ENCODE results near the gene IGLL1. TPM values are rescaled to one million over a fixed set of nuclear protein-coding genes. Genes with fewer than 3 reads are reported as not detected.
A peak's percentile ranks its signal among the peaks of the same experiment; 100 is the strongest.
"Not testable (repeated sequence)": the region's sequence is repeated elsewhere in the genome, so short reads cannot be mapped to it uniquely, and the experiment has no call there.

The IGLL1 gene
- total RNA-seq, 1 experiment from 2014 or later, result not detected

GRCh38 chr22:23575601-23576000 lies 4.5 kb downstream of the IGLL1 start:
- no peaks in the 10 kb centered on the region for H3K36me3 ChIP-seq (replicated peaks; ENCODE audit: control insufficient read depth, insufficient read depth, low read length)
- no peaks in the 10 kb centered on the region for H3K27me3 ChIP-seq (ENCODE audit: control insufficient read depth, insufficient read depth, low read length)
- no peak overlapping the region for H3K4me3 ChIP-seq (ENCODE audit: insufficient read depth, low read depth, low read length)
- no peak for DNase-seq

DNA sequence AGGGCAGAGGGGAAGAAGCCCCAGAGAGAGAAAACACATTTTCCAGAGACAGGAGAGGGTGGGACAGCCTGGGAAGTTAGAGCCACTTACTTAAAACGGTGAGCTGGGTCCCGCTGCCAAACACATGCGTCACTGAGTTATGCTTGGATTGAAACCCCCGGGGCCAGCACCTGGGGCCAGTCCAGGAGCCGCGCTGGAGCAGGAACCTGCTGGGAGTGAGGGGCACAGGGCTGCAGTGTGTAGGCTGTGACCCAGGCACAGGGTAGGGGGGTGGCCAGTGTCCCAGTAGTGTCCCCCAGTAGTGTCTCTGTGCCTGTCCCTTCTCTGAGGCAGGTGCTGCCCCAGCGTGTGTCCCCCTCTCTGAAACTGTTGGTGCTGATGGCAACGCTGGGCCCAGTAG lies 5.2 kb downstream of the IGLL1 start:
- H3K4me3 ChIP-seq (ENCODE audit: insufficient read depth, low read depth, low read length), result no peak overlapping the region
- H3K36me3 ChIP-seq (replicated peaks; ENCODE audit: control insufficient read depth, insufficient read depth, low read length), result no peaks in the 10 kb centered on the region
- DNase-seq, result no peak
- H3K27me3 ChIP-seq (ENCODE audit: control insufficient read depth, insufficient read depth, low read length), result no peaks in the 10 kb centered on the region

GRCh38 chr22:23574371-23574811 lies 5.7 kb downstream of the IGLL1 start:
- H3K4me3 ChIP-seq (ENCODE audit: insufficient read depth, low read depth, low read length), result no peak overlapping the region
- H3K27me3 ChIP-seq (ENCODE audit: control insufficient read depth, insufficient read depth, low read length), result no peaks in the 10 kb centered on the region
- H3K36me3 ChIP-seq (replicated peaks; ENCODE audit: control insufficient read depth, insufficient read depth, low read length), result no peaks in the 10 kb centered on the region
- peak; percentile 68 for DNase-seq

- H3K36me3 ChIP-seq (replicated peaks; ENCODE audit: control insufficient read depth, insufficient read depth, low read length), result not testable (repeated sequence)
Measured at GRCh38 chr22:23573701-23574235, 6.3 kb downstream of the IGLL1 start.

GRCh38 chr22:23573106-23573505 lies 7.0 kb downstream of the IGLL1 start:
- not testable (repeated sequence) for H3K36me3 ChIP-seq (replicated peaks; ENCODE audit: control insufficient read depth, insufficient read depth, low read length); H3K4me3 ChIP-seq (ENCODE audit: insufficient read depth, low read depth, low read length); H3K27me3 ChIP-seq (ENCODE audit: control insufficient read depth, insufficient read depth, low read length); DNase-seq

More at GRCh38 chr22:23573701-23574235, 6.3 kb downstream of the IGLL1 start:
- DNase-seq; H3K27me3 ChIP-seq (ENCODE audit: control insufficient read depth, insufficient read depth, low read length); H3K4me3 ChIP-seq (ENCODE audit: insufficient read depth, low read depth, low read length): not testable (repeated sequence)

DNA sequence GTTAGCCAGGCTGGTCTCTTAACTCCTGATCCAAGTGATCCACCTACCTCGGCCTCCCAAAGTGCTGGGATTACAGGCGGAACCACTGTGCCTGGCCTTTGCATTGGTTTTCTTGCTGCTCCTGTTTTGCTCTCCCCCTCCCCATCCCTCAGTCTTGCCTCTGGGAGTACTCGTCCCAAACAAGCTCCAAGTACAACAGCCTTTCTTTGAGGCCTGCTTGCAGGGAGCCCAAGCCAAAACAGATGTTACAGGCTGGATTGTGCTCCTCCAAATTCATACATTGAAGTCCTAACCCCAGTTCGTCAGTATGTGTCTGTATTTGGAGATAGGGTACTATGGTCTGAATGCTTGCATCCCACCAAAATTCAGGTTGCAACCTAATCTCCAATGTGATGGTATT lies 8.6 kb downstream of the IGLL1 start:
- H3K4me3 ChIP-seq (ENCODE audit: insufficient read depth, low read depth, low read length), result no peak overlapping the region
- no peak for DNase-seq
- H3K36me3 ChIP-seq (replicated peaks; ENCODE audit: control insufficient read depth, insufficient read depth, low read length), result no peaks in the 10 kb centered on the region
- peaks cover 13% of the 10 kb centered on the region for H3K27me3 ChIP-seq (ENCODE audit: control insufficient read depth, insufficient read depth, low read length)

- Histone ChIP-seq H3K4me3 (ENCODE audit: insufficient read depth, low read depth, low read length) (no peak overlapping the region), H3K27me3 (ENCODE audit: control insufficient read depth, insufficient read depth, low read length) (peaks cover 20% of the 10 kb centered on the region), H3K36me3 (replicated peaks; ENCODE audit: control insufficient read depth, insufficient read depth, low read length) (no peaks in the 10 kb centered on the region)
- peak; percentile 32 for DNase-seq
Measured at GRCh38 chr22:23570681-23571080, 9.4 kb downstream of the IGLL1 start.

- no peaks in the 10 kb centered on the region for H3K36me3 ChIP-seq (replicated peaks; ENCODE audit: control insufficient read depth, insufficient read depth, low read length)
- no peak for DNase-seq
- H3K27me3 ChIP-seq (ENCODE audit: control insufficient read depth, insufficient read depth, low read length), result peaks cover 26% of the 10 kb centered on the region
- no peak overlapping the region for H3K4me3 ChIP-seq (ENCODE audit: insufficient read depth, low read depth, low read length)
Measured at GRCh38 chr22:23569716-23570115, 10.4 kb downstream of the IGLL1 start.

GRCh38 chr22:23569291-23569690 lies 10.8 kb downstream of the IGLL1 start:
- no peak for DNase-seq
- H3K27me3 ChIP-seq (ENCODE audit: control insufficient read depth, insufficient read depth, low read length), result peaks cover 29% of the 10 kb centered on the region
- no peak overlapping the region for H3K4me3 ChIP-seq (ENCODE audit: insufficient read depth, low read depth, low read length)
- no peaks in the 10 kb centered on the region for H3K36me3 ChIP-seq (replicated peaks; ENCODE audit: control insufficient read depth, insufficient read depth, low read length)

GRCh38 chr22:23566705-23567475 lies 13.2 kb downstream of the IGLL1 start:
- Histone ChIP-seq H3K27me3 (ENCODE audit: control insufficient read depth, insufficient read depth, low read length) (peaks cover 30% of the 10 kb centered on the region), H3K4me3 (ENCODE audit: insufficient read depth, low read depth, low read length) (peak overlapping the region; percentile 48), H3K36me3 (replicated peaks; ENCODE audit: control insufficient read depth, insufficient read depth, low read length) (no peaks in the 10 kb centered on the region)
- peak; percentile 61 for DNase-seq

- Histone ChIP-seq H3K27me3 (ENCODE audit: control insufficient read depth, insufficient read depth, low read length) (peaks cover 30% of the 10 kb centered on the region), H3K36me3 (replicated peaks; ENCODE audit: control insufficient read depth, insufficient read depth, low read length) (no peaks in the 10 kb centered on the region), H3K4me3 (ENCODE audit: insufficient read depth, low read depth, low read length) (peak overlapping the region; percentile 48)
- peak; percentile 90 for DNase-seq
Measured at GRCh38 chr22:23565915-23566704, 14.0 kb downstream of the IGLL1 start.

GRCh38 chr22:23565305-23565914 lies 14.7 kb downstream of the IGLL1 start:
- DNase-seq, result peak; percentile 87
- peaks cover 30% of the 10 kb centered on the region for H3K27me3 ChIP-seq (ENCODE audit: control insufficient read depth, insufficient read depth, low read length)
- H3K36me3 ChIP-seq (replicated peaks; ENCODE audit: control insufficient read depth, insufficient read depth, low read length), result no peaks in the 10 kb centered on the region
- H3K4me3 ChIP-seq (ENCODE audit: insufficient read depth, low read depth, low read length), result peak overlapping the region; percentile 48

- no peak for DNase-seq
- H3K27me3 ChIP-seq (ENCODE audit: control insufficient read depth, insufficient read depth, low read length), result peaks cover 30% of the 10 kb centered on the region
- no peaks in the 10 kb centered on the region for H3K36me3 ChIP-seq (replicated peaks; ENCODE audit: control insufficient read depth, insufficient read depth, low read length)
- H3K4me3 ChIP-seq (ENCODE audit: insufficient read depth, low read depth, low read length), result no peak overlapping the region
Measured at GRCh38 chr22:23564276-23564675, 15.8 kb downstream of the IGLL1 start.

DNA sequence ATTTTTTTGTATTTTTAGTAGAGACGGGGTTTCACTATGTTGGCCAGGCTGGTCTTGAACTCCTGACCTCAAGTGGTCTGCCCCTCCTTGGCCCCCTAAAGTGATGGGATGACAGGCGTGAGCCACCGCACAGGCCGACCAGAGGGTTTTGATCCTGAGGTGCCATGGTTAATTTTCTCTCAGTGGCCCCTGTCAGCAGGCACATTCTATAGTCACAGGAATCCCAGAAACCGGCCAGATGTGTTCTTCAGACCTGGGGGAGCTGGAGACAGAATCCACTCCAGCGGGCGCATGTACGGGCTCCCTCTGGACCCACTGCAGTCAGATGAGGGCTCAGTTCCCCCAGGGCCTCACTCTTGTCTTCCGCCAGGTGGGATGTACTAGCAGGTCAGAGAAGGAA lies 17.0 kb downstream of the IGLL1 start:
- no peaks in the 10 kb centered on the region for H3K36me3 ChIP-seq (replicated peaks; ENCODE audit: control insufficient read depth, insufficient read depth, low read length)
- DNase-seq, result no peak
- H3K4me3 ChIP-seq (ENCODE audit: insufficient read depth, low read depth, low read length), result no peak overlapping the region
- peaks cover 30% of the 10 kb centered on the region for H3K27me3 ChIP-seq (ENCODE audit: control insufficient read depth, insufficient read depth, low read length)
